Measurements from ENCODE around the gene GPR179.
"Not testable (repeated sequence)": the region's sequence is repeated elsewhere in the genome, so short reads cannot be mapped to it uniquely, and the experiment has no call there.

GPR179 gene

DNA sequence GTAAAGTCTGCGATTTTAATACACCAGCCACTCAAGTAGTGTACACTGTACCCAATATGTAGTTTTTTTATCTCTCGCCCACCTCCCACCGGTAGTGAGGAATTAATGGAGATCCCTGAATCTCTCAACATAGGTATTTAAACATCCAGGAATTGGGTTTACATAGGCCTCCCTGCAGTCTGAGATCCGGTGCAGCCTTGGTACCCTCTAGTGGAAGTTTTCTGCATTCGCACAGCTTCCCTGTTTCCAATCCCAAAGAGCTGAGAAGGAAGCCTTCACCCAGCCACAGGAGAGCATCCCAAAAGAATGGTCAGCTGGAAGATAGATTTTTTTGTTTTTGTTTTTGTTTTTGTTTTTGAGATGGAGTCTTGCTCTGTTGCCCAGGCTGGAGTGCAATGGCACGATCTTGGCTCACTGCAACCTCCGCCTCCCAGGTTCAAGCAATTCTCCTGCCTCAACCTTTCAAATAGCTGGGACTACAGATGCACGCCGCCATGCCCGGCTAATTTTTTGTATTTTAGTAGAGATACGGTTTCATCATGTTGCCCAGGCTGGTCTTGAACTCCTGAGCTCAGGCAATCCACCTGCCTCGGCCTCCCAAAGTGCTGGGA is 55.4 kb downstream of the GPR179 start:
- TF ChIP-seq, protein P1, sequence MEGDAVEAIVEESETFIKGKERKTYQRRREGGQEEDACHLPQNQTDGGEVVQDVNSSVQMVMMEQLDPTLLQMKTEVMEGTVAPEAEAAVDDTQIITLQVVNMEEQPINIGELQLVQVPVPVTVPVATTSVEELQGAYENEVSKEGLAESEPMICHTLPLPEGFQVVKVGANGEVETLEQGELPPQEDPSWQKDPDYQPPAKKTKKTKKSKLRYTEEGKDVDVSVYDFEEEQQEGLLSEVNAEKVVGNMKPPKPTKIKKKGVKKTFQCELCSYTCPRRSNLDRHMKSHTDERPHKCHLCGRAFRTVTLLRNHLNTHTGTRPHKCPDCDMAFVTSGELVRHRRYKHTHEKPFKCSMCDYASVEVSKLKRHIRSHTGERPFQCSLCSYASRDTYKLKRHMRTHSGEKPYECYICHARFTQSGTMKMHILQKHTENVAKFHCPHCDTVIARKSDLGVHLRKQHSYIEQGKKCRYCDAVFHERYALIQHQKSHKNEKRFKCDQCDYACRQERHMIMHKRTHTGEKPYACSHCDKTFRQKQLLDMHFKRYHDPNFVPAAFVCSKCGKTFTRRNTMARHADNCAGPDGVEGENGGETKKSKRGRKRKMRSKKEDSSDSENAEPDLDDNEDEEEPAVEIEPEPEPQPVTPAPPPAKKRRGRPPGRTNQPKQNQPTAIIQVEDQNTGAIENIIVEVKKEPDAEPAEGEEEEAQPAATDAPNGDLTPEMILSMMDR (conservative IDR thresholded peaks at IDR 0.05; ENCODE audit: low read depth, low read length): peak; percentile 44
- not testable (repeated sequence) for H3K4me3 ChIP-seq (ENCODE audit: low read length); DNase-seq (ENCODE audit: low read depth)

DNA sequence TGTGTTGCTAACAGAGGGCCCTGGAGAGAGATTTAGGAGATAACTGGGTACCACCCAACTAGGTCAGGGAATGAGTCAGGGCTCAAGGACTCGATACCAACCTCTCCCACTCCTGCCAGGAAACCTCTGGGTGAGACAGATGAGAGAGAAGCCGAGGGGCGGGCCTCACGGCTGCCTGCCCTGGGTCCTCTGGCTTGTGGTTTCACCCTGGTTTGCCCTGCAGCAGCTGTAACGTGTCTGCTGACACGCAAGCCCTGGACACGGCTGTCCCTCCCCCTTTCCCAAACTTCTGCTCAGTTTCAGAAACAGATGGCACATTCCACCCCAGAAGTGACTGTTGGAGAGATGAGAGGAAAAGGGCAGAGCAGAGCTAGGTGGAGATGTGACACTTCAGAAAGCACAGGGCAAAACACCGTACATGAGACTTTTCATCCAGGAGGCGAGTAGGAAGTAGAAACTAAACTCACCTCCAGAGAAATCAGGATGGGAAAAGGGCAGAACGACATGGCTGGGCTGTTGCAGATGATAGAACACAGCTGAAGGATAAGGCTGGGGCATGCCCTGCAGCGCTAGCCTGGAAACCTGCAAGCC is 57.2 kb downstream of the GPR179 start:
- not testable (repeated sequence) for H3K4me3 ChIP-seq (ENCODE audit: low read length); DNase-seq (ENCODE audit: low read depth)

DNA sequence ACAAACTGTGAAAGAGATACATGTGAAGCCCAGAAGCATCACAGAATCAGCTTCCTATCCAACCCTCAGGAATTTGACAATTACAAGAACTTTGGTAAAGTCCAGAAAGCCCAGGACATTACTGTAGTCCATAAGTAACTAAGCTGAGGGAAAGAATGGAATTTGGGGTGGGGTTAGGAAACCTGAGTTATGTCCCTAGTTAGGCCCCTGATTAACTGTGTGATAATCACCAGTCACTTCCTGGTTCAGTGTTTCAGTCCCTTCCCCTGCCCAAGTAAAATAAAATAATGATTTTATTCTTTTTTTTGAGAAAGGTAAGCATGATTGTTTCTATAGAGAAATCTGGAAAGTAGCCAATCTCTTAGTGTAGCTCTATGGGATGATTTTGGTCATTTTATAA is 57.8 kb downstream of the GPR179 start:
- not testable (repeated sequence) for DNase-seq (ENCODE audit: low read depth); H3K4me3 ChIP-seq (ENCODE audit: low read length)

All from retinal pigment epithelial cell (primary cell).